Stimulated activated CD4-positive, alpha-beta T cell treated with anti-CD3 and anti-CD28 coated beads, Interleukin-15, amount 100 ng/mL, for 24 hours (primary cell): ENCODE data around the gene BCORL1.

Source experiments
- DNase-seq: peaks from one replicate; pipeline ENCODE4 v3.0.0-alpha.2; 2020

The BCORL1 gene

GRCh38 chrX:129982300-129983251, at the start of gene BCORL1:
BCORL1 (plus strand) TSS chrX:129982635; CDS start chrX:130005232, 22,597 bp downstream.
- peak; percentile 89 for DNase-seq

GRCh38 chrX:129932821-129933321, 49.6 kb upstream of the BCORL1 start:
- peak; percentile 17 for DNase-seq

- no peak for DNase-seq
Observed at GRCh38 chrX:129933700-129934099, 48.7 kb upstream of the BCORL1 start.

- DNase-seq: no peak
Observed at GRCh38 chrX:129934461-129934860, 48.0 kb upstream of the BCORL1 start.

- DNase-seq: no peak
Observed at GRCh38 chrX:129934952-129935351, 47.5 kb upstream of the BCORL1 start.

- DNase-seq: no peak
Observed at GRCh38 chrX:129938081-129938480, 44.4 kb upstream of the BCORL1 start.

GRCh38 chrX:129939986-129940385, 42.4 kb upstream of the BCORL1 start:
- no peak for DNase-seq

- no peak for DNase-seq
Observed at GRCh38 chrX:129940721-129941120, 41.7 kb upstream of the BCORL1 start.

GRCh38 chrX:129945131-129945530, 37.3 kb upstream of the BCORL1 start:
- DNase-seq: no peak

GRCh38 chrX:129953334-129953648, 29.1 kb upstream of the BCORL1 start:
- DNase-seq: no peak

GRCh38 chrX:129953881-129954280, 28.6 kb upstream of the BCORL1 start:
- DNase-seq: no peak

GRCh38 chrX:129954804-129955203, 27.6 kb upstream of the BCORL1 start:
- DNase-seq: no peak

GRCh38 chrX:129955682-129956081, 26.8 kb upstream of the BCORL1 start:
- no peak for DNase-seq

- DNase-seq: no peak
Observed at GRCh38 chrX:129956145-129956544, 26.3 kb upstream of the BCORL1 start.

- no peak for DNase-seq
Observed at GRCh38 chrX:129956765-129957164, 25.7 kb upstream of the BCORL1 start.

- peak; percentile 66 for DNase-seq
Observed at GRCh38 chrX:129957241-129958082, 25.0 kb upstream of the BCORL1 start.

GRCh38 chrX:129958083-129958465, 24.4 kb upstream of the BCORL1 start:
- no peak for DNase-seq

GRCh38 chrX:129958814-129959492, 23.5 kb upstream of the BCORL1 start:
- DNase-seq: no peak

- no peak for DNase-seq
Observed at GRCh38 chrX:129959493-129959832, 23.0 kb upstream of the BCORL1 start.

- DNase-seq: peak; percentile 81
Observed at GRCh38 chrX:129961180-129962083, 21.0 kb upstream of the BCORL1 start.

- no peak for DNase-seq
Observed at GRCh38 chrX:129963729-129964128, 18.7 kb upstream of the BCORL1 start.

GRCh38 chrX:129965166-129965565, 17.3 kb upstream of the BCORL1 start:
- DNase-seq: no peak
